LHCN-M2 (cell line): ENCODE results near the gene STRA6. TPM values are rescaled to one million over a fixed set of nuclear protein-coding genes. Genes with fewer than 3 reads are reported as not detected.

Experiments
- DNase-seq: peaks from one replicate; pipeline ENCODE4 v3.0.0-alpha.2; 2012; ENCODE audit warnings: low read depth
- total RNA-seq: library from RNA; depleted of rRNA; stranded (reverse); fragments of >200 nt; gene quantifications from 2 replicates; pipeline ENCODE4 v1.2.3, GENCODE V29; 2014

The STRA6 gene
- total RNA-seq, 1 experiment from 2014 or later = not detected

- no peak for DNase-seq
Observed at GRCh38 chr15:74208496-74208895, 5.9 kb upstream of the STRA6 start.

- no peak for DNase-seq
Observed at GRCh38 chr15:74207652-74208440, 5.3 kb upstream of the STRA6 start.

GRCh38 chr15:74206801-74207281 is 4.3 kb upstream of the STRA6 start:
- no peak for DNase-seq

- DNase-seq = no peak
Observed at GRCh38 chr15:74205582-74205947, 3.0 kb upstream of the STRA6 start.

GRCh38 chr15:74203914-74204431 is 1.4 kb upstream of the STRA6 start:
- peak; percentile 53 for DNase-seq

- DNase-seq = no peak
Observed at GRCh38 chr15:74201710-74202420, 722 bp downstream of the STRA6 start.

- DNase-seq = no peak
Observed at GRCh38 chr15:74200871-74201419, 1.6 kb downstream of the STRA6 start.

GRCh38 chr15:74200412-74200815 is 2.2 kb downstream of the STRA6 start:
- DNase-seq = peak; percentile 83

- DNase-seq = no peak
Observed at GRCh38 chr15:74199297-74199652, 3.3 kb downstream of the STRA6 start.

GRCh38 chr15:74197176-74197965 is 5.2 kb downstream of the STRA6 start:
- no peak for DNase-seq

GRCh38 chr15:74196175-74196574 is 6.4 kb downstream of the STRA6 start:
- peak; percentile 82 for DNase-seq

GRCh38 chr15:74194572-74195559 is 7.7 kb downstream of the STRA6 start:
- DNase-seq = no peak

- no peak for DNase-seq
Observed at GRCh38 chr15:74193905-74194304, 8.7 kb downstream of the STRA6 start.

GRCh38 chr15:74193299-74193718 is 9.3 kb downstream of the STRA6 start:
- peak; percentile 89 for DNase-seq

GRCh38 chr15:74192751-74193150 is 9.8 kb downstream of the STRA6 start:
- DNase-seq = no peak

- no peak for DNase-seq
Observed at GRCh38 chr15:74191798-74192197, 10.8 kb downstream of the STRA6 start.

GRCh38 chr15:74188216-74188615 is 14.4 kb downstream of the STRA6 start:
- DNase-seq = no peak

GRCh38 chr15:74185710-74186348 is 16.8 kb downstream of the STRA6 start:
- no peak for DNase-seq

GRCh38 chr15:74184582-74185091 is 17.9 kb downstream of the STRA6 start:
- no peak for DNase-seq

- DNase-seq = no peak
Observed at GRCh38 chr15:74182131-74182530, 20.5 kb downstream of the STRA6 start.
